ENCODE data around the gene DENND1A.

Gene DENND1A

GRCh38 chr9:123419721-123420591 is 510.0 kb downstream of the DENND1A start:
- no peak for DNase-seq

GRCh38 chr9:123419091-123419490 is 510.8 kb downstream of the DENND1A start:
- DNase-seq: no peak

- DNase-seq: no peak
Measured at GRCh38 chr9:123418506-123418905, 511.4 kb downstream of the DENND1A start.

- DNase-seq: no peak
Measured at GRCh38 chr9:123418052-123418430, 511.9 kb downstream of the DENND1A start.

- no peak for DNase-seq
Measured at GRCh38 chr9:123417289-123418051, 512.5 kb downstream of the DENND1A start.

- no peak for DNase-seq
Measured at GRCh38 chr9:123416176-123416575, 513.8 kb downstream of the DENND1A start.

GRCh38 chr9:123414936-123415930 is 514.7 kb downstream of the DENND1A start:
- DNase-seq: no peak

- DNase-seq: no peak
Measured at GRCh38 chr9:123414204-123414603, 515.7 kb downstream of the DENND1A start.

GRCh38 chr9:123412171-123412820 is 517.6 kb downstream of the DENND1A start:
- no peak for DNase-seq

GRCh38 chr9:123411636-123412035 is 518.3 kb downstream of the DENND1A start:
- DNase-seq: no peak

- no peak for DNase-seq
Measured at GRCh38 chr9:123411191-123411590, 518.7 kb downstream of the DENND1A start.

GRCh38 chr9:123410281-123410910 is 519.5 kb downstream of the DENND1A start:
- no peak for DNase-seq

GRCh38 chr9:123408313-123409262 is 521.3 kb downstream of the DENND1A start:
- DNase-seq: no peak

- DNase-seq: no peak
Measured at GRCh38 chr9:123407217-123407851, 522.6 kb downstream of the DENND1A start.

GRCh38 chr9:123406691-123407216 is 523.2 kb downstream of the DENND1A start:
- DNase-seq: no peak

- no peak for DNase-seq
Measured at GRCh38 chr9:123406016-123406415, 523.9 kb downstream of the DENND1A start.

- DNase-seq: no peak
Measured at GRCh38 chr9:123402981-123403509, 526.9 kb downstream of the DENND1A start.

- DNase-seq: no peak
Measured at GRCh38 chr9:123401879-123402513, 527.9 kb downstream of the DENND1A start.

- DNase-seq: no peak
Measured at GRCh38 chr9:123400926-123401503, 528.9 kb downstream of the DENND1A start.

Measured in NCI-H1048 (cell line).